Measurements from ENCODE around the gene THAP4.

Gene THAP4

GRCh38 chr2:241540401-241540770, 96.6 kb downstream of the THAP4 start:
- Histone ChIP-seq H3K9me3 (ENCODE audit: insufficient read depth, low read length) (no peaks in the 10 kb centered on the region), H3K27me3 (ENCODE audit: low read length) (no peaks in the 10 kb centered on the region), H3K4me2 (ENCODE audit: low read depth, low read length, poor library complexity, severe bottlenecking) (no peak overlapping the region), H3K79me2 (ENCODE audit: insufficient read depth, low read length) (no peaks in the 10 kb centered on the region), H3K9ac (ENCODE audit: low read length) (no peak overlapping the region), H3K27ac (ENCODE audit: low read depth, low read length) (no peak overlapping the region), H4K20me1 (ENCODE audit: low read depth, low read length) (no peaks in the 10 kb centered on the region), H3K36me3 (ENCODE audit: low read length) (no peaks in the 10 kb centered on the region), H3K9me2 (replicated peaks; ENCODE audit: insufficient read depth, low read length) (no peaks in the 10 kb centered on the region), H3F3A (ENCODE audit: insufficient read depth) (no peaks in the 10 kb centered on the region), H2AFZ (ENCODE audit: low read depth, low read length, severe bottlenecking) (no peak overlapping the region), H3K4me3 (ENCODE audit: insufficient read depth, low read length, poor library complexity, severe bottlenecking) (no peak overlapping the region)
- TF ChIP-seq EZH2phosphoT487 (conservative IDR thresholded peaks at IDR 0.05; ENCODE audit: low read length): no peak
- TF ChIP-seq, protein P1, sequence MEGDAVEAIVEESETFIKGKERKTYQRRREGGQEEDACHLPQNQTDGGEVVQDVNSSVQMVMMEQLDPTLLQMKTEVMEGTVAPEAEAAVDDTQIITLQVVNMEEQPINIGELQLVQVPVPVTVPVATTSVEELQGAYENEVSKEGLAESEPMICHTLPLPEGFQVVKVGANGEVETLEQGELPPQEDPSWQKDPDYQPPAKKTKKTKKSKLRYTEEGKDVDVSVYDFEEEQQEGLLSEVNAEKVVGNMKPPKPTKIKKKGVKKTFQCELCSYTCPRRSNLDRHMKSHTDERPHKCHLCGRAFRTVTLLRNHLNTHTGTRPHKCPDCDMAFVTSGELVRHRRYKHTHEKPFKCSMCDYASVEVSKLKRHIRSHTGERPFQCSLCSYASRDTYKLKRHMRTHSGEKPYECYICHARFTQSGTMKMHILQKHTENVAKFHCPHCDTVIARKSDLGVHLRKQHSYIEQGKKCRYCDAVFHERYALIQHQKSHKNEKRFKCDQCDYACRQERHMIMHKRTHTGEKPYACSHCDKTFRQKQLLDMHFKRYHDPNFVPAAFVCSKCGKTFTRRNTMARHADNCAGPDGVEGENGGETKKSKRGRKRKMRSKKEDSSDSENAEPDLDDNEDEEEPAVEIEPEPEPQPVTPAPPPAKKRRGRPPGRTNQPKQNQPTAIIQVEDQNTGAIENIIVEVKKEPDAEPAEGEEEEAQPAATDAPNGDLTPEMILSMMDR (IDR thresholded peaks at IDR 0.05; ENCODE audit: insufficient read depth, low read length, poor library complexity, severe bottlenecking): no peak

DNA sequence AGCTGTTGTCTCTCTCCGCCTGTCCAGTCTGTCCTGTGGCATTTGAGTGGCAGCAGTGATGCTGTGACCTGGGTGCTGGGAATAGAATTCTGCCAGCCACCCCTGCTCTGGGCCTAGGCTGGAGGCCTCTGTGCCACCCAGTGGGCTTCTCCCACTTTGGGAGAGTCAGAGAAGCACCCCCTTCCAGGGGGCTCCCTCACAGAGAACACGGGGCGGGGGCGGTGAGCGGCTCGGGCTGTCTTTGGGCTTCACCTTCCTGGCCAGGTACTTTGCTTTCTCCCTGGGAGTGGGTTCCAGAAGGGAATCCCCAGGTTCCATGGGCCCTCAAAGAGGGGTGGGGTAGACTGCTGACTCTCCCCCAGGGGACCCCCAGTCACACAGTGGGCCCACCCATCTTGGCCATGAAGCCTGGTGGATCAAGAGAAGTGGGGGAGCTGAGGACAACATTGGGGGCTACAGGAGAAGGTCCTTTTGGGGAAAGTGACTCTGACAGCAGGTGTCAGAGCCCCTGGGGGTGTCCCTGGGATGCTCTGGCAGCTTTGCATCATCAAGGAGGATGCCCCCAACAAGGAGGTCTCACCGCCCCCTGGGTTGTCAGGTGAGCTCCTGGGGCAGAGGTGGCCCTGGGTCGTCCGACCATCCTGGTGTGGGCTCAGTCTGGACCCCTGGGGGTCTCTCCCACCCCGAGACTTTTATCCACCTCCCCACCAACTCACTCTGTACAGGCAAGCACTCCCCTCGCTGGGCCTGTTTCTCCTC, 97.2 kb downstream of the THAP4 start:
- no peaks in the 10 kb centered on the region for H3K27me3 ChIP-seq (ENCODE audit: low read length)
- H3K27ac ChIP-seq (ENCODE audit: low read depth, low read length): no peak overlapping the region
- H3K79me2 ChIP-seq (ENCODE audit: insufficient read depth, low read length): no peaks in the 10 kb centered on the region
- H3K4me3 ChIP-seq (ENCODE audit: insufficient read depth, low read length, poor library complexity, severe bottlenecking): no peak overlapping the region
- no peaks in the 10 kb centered on the region for H3F3A ChIP-seq (ENCODE audit: insufficient read depth)
- H4K20me1 ChIP-seq (ENCODE audit: low read depth, low read length): no peaks in the 10 kb centered on the region
- TF ChIP-seq EZH2phosphoT487 (conservative IDR thresholded peaks at IDR 0.05; ENCODE audit: low read length): no peak
- TF ChIP-seq, protein P1 (IDR thresholded peaks at IDR 0.05; ENCODE audit: insufficient read depth, low read length, poor library complexity, severe bottlenecking): no peak
- no peaks in the 10 kb centered on the region for H3K36me3 ChIP-seq (ENCODE audit: low read length)
- no peak overlapping the region for H3K9ac ChIP-seq (ENCODE audit: low read length)
- H3K4me2 ChIP-seq (ENCODE audit: low read depth, low read length, poor library complexity, severe bottlenecking): no peak overlapping the region
- H3K9me3 ChIP-seq (ENCODE audit: insufficient read depth, low read length): no peaks in the 10 kb centered on the region
- H2AFZ ChIP-seq (ENCODE audit: low read depth, low read length, severe bottlenecking): no peak overlapping the region
- no peaks in the 10 kb centered on the region for H3K9me2 ChIP-seq (replicated peaks; ENCODE audit: insufficient read depth, low read length)

GRCh38 chr2:241538838-241539615, 97.9 kb downstream of the THAP4 start:
- Histone ChIP-seq H3F3A (ENCODE audit: insufficient read depth) (no peaks in the 10 kb centered on the region), H3K9me3 (ENCODE audit: insufficient read depth, low read length) (no peaks in the 10 kb centered on the region), H3K9me2 (replicated peaks; ENCODE audit: insufficient read depth, low read length) (no peaks in the 10 kb centered on the region), H3K79me2 (ENCODE audit: insufficient read depth, low read length) (no peaks in the 10 kb centered on the region), H4K20me1 (ENCODE audit: low read depth, low read length) (no peaks in the 10 kb centered on the region), H3K27ac (ENCODE audit: low read depth, low read length) (no peak overlapping the region), H3K36me3 (ENCODE audit: low read length) (no peaks in the 10 kb centered on the region), H3K4me2 (ENCODE audit: low read depth, low read length, poor library complexity, severe bottlenecking) (no peak overlapping the region), H3K27me3 (ENCODE audit: low read length) (no peaks in the 10 kb centered on the region), H3K9ac (ENCODE audit: low read length) (no peak overlapping the region), H3K4me3 (ENCODE audit: insufficient read depth, low read length, poor library complexity, severe bottlenecking) (no peak overlapping the region), H2AFZ (ENCODE audit: low read depth, low read length, severe bottlenecking) (no peak overlapping the region)
- TF ChIP-seq EZH2phosphoT487 (conservative IDR thresholded peaks at IDR 0.05; ENCODE audit: low read length): no peak
- TF ChIP-seq, protein P1 (IDR thresholded peaks at IDR 0.05; ENCODE audit: insufficient read depth, low read length, poor library complexity, severe bottlenecking): no peak

All from SU-DHL-6 (cell line).